ENCODE data around the gene C16orf90.

Gene C16orf90

DNA sequence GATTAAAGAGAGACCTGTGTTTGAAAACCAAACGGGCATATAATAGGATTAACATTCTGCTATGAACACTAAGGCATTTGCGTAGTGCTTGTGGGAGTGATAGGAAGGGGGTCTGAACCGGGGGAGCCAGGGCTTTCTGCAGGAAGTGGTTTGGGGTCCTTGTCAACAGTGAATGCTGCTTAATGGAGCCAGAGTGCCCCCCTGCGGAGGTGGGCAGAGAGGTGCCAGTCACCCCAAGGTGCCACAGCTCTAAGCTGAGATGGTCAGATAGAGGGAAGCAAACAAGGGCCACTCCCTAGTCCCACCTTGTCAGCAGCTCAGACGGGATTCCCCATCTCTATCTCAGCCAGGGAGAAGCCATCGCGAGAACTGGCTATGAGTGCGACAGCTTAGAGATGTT is 34.1 kb downstream of the C16orf90 start:
- peak; percentile 32 for DNase-seq

DNA sequence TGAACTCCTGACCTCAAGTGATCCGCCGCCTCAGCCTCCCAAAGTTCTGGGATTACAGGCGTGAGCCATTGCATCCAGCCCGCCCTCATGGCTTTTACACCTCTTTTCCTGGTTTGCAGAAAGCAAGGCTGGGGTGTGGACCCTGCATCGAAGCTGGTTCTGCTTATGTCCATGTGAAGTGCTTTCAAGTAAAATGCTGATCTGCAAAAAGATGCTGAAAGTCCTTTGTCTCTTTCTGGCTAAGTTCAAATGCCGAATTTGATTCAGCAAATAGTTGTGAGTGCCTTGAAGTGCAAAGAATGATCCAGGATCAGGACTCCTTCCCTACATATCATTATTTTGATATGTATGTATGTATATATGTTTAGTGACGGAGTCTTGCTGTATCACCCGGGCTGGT is 34.7 kb downstream of the C16orf90 start:
- no peak for DNase-seq

DNA sequence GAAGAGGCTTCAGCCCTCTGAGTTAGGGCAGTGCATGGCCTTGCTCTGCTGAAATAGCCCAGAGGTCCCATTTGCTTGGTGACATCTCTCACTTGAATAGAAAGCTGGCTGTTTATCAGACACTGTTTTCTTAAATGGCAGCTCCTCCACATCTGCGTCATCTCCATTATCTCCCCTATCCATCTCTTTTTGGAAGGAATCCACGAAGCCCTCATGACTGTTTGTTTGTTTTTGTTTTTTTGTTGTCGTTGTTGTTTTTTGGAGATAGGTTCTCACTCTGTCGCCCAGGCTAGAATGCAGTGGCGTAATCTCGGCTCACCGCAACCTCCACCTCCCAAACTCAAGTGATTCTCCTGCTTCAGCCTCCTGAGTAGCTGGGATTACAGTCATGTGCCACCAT is 35.2 kb downstream of the C16orf90 start:
- no peak for DNase-seq

DNA sequence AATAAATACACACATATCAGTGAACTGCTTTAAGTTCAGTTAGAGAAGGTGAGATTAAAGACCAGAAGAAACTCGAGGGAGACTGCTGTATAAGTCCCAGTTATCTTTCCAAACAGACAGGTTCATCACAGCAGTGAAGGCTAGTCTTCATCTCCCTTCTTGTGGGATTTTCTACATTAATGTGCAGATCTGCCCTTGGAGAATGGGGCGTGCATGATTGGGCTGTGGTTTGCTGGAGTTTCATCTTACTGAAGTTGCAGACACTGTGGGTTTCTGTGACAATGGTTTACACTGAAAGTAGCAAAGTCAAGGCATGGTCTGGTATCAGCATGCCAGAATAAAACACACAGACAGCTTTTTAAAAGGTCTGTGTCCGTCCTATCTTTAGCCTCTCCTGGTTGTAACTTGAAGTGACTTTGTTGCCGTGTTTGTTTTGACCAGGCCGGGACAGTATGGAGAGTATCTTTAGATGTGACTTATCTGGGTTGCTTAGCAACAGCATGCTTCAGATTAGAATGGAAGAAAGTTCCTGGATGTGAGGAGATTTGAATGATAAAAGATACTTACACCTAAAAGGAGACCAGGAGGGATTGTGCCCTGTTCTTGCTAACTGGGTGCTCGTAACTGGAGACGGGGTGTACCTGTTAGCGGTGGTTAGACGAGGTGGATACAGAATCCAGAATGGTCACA is 35.7 kb downstream of the C16orf90 start:
- no peak for DNase-seq

DNA sequence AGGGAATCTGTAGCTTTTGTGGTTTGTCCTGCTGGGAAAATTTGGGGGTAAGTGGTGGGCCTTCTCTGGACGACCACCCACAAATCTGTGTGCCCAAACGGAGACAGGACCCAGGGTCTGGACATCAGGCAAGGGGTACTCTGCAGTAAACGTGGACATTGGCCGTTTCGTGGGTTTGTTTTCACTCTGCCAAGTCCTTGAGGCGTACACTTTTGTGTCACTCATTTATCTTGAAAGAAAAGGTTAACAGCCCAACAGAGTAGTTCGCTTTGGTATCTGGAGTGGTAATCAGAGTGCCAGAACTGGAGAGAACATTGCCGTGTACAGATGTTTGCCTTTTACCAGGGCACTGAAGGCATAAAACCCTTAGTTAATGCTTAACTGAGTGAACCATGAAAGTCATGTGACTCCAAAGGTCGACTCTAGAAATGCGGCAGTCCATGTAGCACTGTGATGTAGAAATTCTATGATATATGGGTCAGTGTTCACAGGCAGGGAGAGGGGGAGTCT is 36.4 kb downstream of the C16orf90 start:
- DNase-seq, result no peak

DNA sequence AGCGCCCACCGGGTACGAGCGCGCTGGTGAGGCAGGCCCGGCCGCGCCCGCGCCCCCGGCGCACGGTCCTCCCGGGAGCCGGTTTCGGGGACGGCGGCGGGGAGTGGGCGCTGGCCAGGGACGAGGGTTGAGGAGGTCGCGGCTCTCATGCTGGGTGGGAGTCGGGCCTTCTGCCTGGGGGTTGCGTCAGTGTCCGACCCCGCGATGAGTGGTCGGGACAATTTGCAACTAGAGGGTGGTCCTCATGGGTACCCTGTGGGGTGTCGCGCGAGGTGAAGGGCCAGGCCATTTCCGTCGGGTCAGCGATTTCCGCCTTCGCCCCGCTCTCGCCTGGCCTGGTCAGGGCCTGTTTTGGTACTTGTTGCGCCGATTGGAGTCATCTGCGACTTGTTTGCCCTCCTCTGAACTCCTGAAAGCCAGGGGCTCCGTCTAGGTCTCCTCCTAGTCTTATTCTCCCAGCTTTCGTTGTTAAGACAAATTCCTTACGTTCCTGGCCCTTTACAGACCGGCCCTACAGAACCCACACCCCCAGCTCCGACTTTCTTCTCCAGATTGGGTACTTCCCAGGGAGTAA is 36.9 kb downstream of the C16orf90 start:
- peak; percentile 66 for DNase-seq

DNA sequence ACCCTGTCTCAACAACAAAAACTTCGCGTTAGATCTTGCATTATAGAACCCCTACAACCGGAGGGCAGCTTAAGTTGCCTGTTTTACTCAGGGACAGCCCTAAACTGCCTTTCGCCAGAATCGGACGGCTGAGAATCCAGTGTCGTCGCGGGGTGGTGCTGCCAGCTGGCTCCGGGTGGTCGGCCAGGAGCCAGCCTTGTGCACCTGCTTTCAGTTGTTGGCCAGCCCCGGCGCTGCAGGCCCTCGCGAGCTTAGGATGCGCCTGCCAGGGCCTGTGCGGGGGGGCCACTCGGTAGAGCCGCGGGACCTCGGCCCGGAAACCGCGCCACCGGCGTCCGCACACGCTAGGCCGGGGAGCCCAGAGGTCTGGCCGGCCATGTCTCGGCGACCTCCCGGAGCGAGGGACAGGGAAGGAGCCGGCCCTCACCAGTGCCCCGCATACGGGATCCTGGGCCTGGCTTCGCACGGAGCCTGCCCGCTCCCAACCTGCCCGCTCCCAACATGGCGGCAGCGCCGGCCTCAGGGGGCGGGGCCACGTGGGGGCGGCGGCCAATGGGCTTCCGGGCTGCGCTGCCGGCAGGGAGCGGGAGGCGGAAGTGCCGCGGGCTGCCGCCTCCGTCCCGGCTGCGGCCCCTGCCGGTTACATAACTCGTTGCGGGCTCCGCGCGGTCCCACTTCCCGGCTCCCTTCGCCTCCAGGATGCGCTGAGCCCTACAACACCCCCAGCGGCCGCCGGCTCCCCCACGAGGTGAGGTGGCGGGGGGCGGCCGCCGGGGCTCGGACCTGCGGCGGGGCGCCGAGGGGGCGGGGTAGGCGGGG is 37.6 kb downstream of the C16orf90 start:
- DNase-seq, result peak; percentile 97

DNA sequence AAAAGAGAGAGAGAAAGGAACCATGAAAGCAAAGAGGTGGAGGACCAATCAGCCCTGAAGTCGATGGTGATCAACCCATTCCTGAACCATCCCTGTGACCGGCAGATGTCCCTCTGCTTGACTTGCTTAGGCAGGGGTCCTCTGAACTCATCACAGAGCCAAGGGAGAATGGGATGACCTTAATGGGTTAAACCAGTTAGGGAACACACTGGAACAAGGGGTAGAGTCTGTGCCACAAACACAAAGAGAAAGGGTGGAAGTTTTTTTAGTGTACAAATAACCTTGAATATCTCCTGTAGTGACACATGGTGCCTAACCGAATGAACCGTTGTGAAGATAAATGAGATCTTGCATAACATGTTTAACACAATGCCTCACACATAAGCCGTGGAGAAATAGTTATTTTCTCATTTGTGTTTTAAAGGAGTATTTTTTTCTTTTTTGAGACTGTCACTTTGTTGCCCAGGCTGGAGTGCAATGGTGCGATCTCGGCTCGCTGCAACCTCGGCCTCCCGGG is 40.6 kb downstream of the C16orf90 start:
- DNase-seq, result no peak

DNA sequence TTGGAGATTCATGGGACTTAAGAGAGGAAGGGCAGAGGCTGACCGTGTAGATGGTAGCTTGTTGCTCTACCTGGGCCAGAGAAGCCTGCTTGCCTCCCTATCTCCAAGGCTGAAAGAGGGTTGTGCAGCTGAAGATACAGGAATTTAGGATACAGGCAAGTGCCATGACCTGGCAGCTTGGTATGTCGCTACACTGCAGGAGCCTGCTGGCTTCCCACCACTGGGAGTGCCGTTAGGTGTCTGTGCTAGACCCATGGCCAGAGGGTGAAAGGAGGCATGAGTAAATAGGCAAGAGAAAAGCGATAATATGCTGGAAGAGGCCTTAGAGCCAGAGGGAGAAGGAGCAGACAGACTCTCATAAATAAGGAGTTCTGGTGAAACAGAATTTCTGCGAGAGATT is 41.2 kb downstream of the C16orf90 start:
- DNase-seq, result no peak

DNA sequence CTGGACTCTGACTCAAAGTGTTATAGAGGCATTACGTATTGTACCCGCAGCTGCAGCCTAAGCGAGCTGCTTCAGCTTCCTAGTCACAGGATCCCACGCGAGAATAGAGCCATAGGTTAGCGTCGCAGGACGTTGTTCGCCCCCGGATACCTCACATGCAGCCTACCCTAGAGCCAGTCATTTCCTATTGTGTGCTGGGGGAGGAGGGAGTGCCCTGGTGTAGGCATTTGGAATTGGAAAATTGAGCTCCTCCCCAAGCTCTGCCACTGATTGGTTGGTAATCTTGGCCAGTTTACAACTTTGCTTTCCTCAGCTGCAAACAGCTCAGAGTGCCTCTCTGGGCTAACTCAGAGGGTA is 51.3 kb downstream of the C16orf90 start:
- DNase-seq, result no peak

All from eye (tissue), 1 donor.